Esophagus (tissue), 2 donors: ENCODE data around the gene HOXD3. TPM values are rescaled to one million over a fixed set of nuclear protein-coding genes. Genes with fewer than 3 reads are reported as not detected.

ENCODE experiments used
- H3K27ac ChIP-seq, 2 donors: one replicate each; pipeline ENCODE4 v1.5.1; 2013; ENCODE audit warnings: low read depth in 2 of 2, mild to moderate bottlenecking in 2 of 2, inconsistent platforms in 1 of 2, low read length in 1 of 2, moderate library complexity in 1 of 2
- H3K27me3 ChIP-seq, 2 donors: one replicate each; pipeline ENCODE4 v1.6.1; 2013; ENCODE audit warnings: low read length in 2 of 2, control low read depth in 1 of 2, mild to moderate bottlenecking in 1 of 2; ENCODE audit not compliant: insufficient read depth in 2 of 2, control insufficient read depth in 1 of 2
- H3K36me3 ChIP-seq, 2 donors: one replicate each; pipeline ENCODE4 v1.6.1; 2013; ENCODE audit warnings: low read length in 1 of 2; ENCODE audit not compliant: control insufficient read depth in 2 of 2, insufficient read depth in 2 of 2
- H3K4me1 ChIP-seq, 2 donors: one replicate each; pipeline ENCODE4 v1.6.1; 2013; ENCODE audit warnings: low read length in 1 of 2; ENCODE audit not compliant: control insufficient read depth in 2 of 2, insufficient read depth in 2 of 2
- H3K4me3 ChIP-seq, 2 donors: one replicate each; pipeline ENCODE4 v1.5.1; 2013; ENCODE audit warnings: low read length in 2 of 2, mild to moderate bottlenecking in 2 of 2, low read depth in 1 of 2, moderate library complexity in 1 of 2
- H3K9me3 ChIP-seq, 2 donors: one replicate each; pipeline ENCODE4 v1.6.1; 2013; ENCODE audit warnings: mild to moderate bottlenecking in 2 of 2, low read depth in 1 of 2, low read length in 1 of 2, moderate library complexity in 1 of 2; ENCODE audit not compliant: control insufficient read depth in 2 of 2, insufficient read depth in 1 of 2
- WGBS, 2 donors: extraction: QIAGEN DNeasy Blood & Tissue Kit; methylation state at CpG; one replicate each; pipeline ENCODE4 v1.1.7; 2013; 5-methylcytosine and 5-hydroxymethylcytosine counted together
- polyA plus RNA-seq, 2 donors: library from polyadenylated mRNA; stranded (reverse); fragments of 200-250 nt; gene quantifications; one replicate each; pipeline ENCODE4 v1.2.3, GENCODE V29; 2013
- donor health status: healthy with polysubstance abuse.
- donor health status: Bipolar disorder and iron deficiency.

Gene HOXD3
- polyA plus RNA-seq, 2 donors, result 0.35 to 0.77 TPM

GRCh38 chr2:176202491-176202890 lies 45.4 kb downstream of the HOXD3 start:
- H3K27me3 ChIP-seq, result no peaks in the 10 kb centered on the region
- no peak overlapping the region for H3K27ac ChIP-seq
- H3K9me3 ChIP-seq, result peaks cover 0 to 8% of the 10 kb centered on the region in 2 donors
- H3K36me3 ChIP-seq, result no peaks in the 10 kb centered on the region
- no peak overlapping the region for H3K4me3 ChIP-seq
- WGBS, 2 donors, result 76 to 80% methylated on average over 7 of the region's 7 CpGs
- H3K4me1 ChIP-seq, result no peaks in the 10 kb centered on the region

- Histone ChIP-seq H3K9me3 (peaks cover 0 to 8% of the 10 kb centered on the region in 2 donors), H3K4me1 (no peaks in the 10 kb centered on the region), H3K36me3 (no peaks in the 10 kb centered on the region), H3K27me3 (no peaks in the 10 kb centered on the region), H3K27ac (no peak overlapping the region), H3K4me3 (no peak overlapping the region)
- 84 to 88% methylated on average over 1 of the region's 1 CpG for WGBS, 2 donors
Observed at GRCh38 chr2:176205126-176205525, 48.0 kb downstream of the HOXD3 start.

GRCh38 chr2:176206136-176206535 lies 49.0 kb downstream of the HOXD3 start:
- no peaks in the 10 kb centered on the region for H3K27me3 ChIP-seq
- H3K9me3 ChIP-seq, result peaks cover 0 to 5% of the 10 kb centered on the region in 2 donors
- no peak overlapping the region for H3K27ac ChIP-seq
- no peaks in the 10 kb centered on the region for H3K36me3 ChIP-seq
- 93 to 94% methylated on average over 2 of the region's 2 CpGs for WGBS, 2 donors
- H3K4me3 ChIP-seq, result no peak overlapping the region
- H3K4me1 ChIP-seq, result no peaks in the 10 kb centered on the region

- Histone ChIP-seq H3K4me1 (no peaks in the 10 kb centered on the region), H3K27ac (no peak overlapping the region), H3K4me3 (no peak overlapping the region), H3K27me3 (no peaks in the 10 kb centered on the region), H3K36me3 (no peaks in the 10 kb centered on the region), H3K9me3 (peaks cover 0 to 4% of the 10 kb centered on the region in 2 donors)
- 46 to 56% methylated on average over 2 of the region's 2 CpGs for WGBS, 2 donors
Observed at GRCh38 chr2:176206682-176207081, 49.6 kb downstream of the HOXD3 start.

GRCh38 chr2:176211110-176211509 lies 54.0 kb downstream of the HOXD3 start:
- Histone ChIP-seq H3K27me3 (no peaks in the 10 kb centered on the region), H3K9me3 (no peaks in the 10 kb centered on the region), H3K27ac (no peak overlapping the region), H3K4me3 (no peak overlapping the region), H3K36me3 (no peaks in the 10 kb centered on the region), H3K4me1 (no peaks in the 10 kb centered on the region)
- WGBS, 2 donors, result 54 to 74% methylated on average over 1 of the region's 1 CpG

DNA sequence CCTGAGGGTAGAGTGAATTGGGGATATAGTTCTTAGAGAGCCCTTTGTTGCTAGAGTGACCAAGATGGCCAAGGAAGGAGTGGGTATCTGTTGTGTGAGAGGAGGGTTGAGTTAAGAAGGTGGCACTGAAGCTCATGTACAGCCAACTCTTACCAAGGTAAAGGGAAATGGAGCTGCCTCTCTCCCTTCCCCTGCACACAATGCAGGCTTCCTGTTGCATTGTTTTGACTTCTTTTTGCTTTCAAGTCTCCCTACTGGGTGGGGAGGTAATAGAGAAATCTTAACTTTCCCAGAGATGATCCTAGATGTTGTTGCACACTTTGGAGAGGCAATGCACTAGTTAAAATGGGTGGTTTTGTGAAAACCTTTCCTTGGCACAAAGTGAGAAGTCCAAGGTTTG lies 55.2 kb downstream of the HOXD3 start:
- no peaks in the 10 kb centered on the region for H3K27me3 ChIP-seq
- H3K27ac ChIP-seq, result no peak overlapping the region
- H3K36me3 ChIP-seq, result no peaks in the 10 kb centered on the region
- no peak overlapping the region for H3K4me3 ChIP-seq
- no peaks in the 10 kb centered on the region for H3K9me3 ChIP-seq
- H3K4me1 ChIP-seq, result no peaks in the 10 kb centered on the region

DNA sequence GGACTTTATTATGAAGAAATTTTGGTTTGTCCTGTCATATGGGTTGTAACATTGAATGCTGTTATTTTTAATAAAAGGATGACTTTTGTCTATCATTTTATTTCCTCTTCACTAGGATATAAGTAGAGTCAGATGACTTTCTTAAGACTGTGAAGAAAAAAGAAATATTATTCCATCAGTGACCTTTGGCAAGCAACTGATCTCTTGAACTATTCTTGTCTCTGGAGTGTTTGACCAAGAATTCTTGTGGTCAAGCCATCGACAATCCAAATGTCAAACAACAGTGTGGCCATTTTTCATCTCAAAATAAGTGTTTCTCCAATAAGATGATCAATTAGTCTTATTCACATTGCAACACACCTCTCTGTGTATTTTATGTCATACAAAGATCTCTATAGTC lies 56.3 kb downstream of the HOXD3 start:
- WGBS, 2 donors, result 43 to 45% methylated on average over 1 of the region's 1 CpG
- H3K27ac ChIP-seq, result no peak overlapping the region
- no peaks in the 10 kb centered on the region for H3K9me3 ChIP-seq
- no peaks in the 10 kb centered on the region for H3K4me1 ChIP-seq
- H3K4me3 ChIP-seq, result no peak overlapping the region
- no peaks in the 10 kb centered on the region for H3K27me3 ChIP-seq
- H3K36me3 ChIP-seq, result no peaks in the 10 kb centered on the region

Other genes starting within 250 kb of the HOXD3 start
- 1 to 10 TPM; 5.9 to 6.0 TPM for gene LNPK, start 155.0 kb upstream of the HOXD3 start, polyA plus RNA-seq
- not detected for gene EVX2, start 73.3 kb upstream of the HOXD3 start, polyA plus RNA-seq
- gene HOXD13, start 64.6 kb upstream of the HOXD3 start, polyA plus RNA-seq, result not detected
- gene HOXD12, start 57.5 kb upstream of the HOXD3 start, polyA plus RNA-seq, result not detected
- gene HOXD11, start 50.0 kb upstream of the HOXD3 start, polyA plus RNA-seq, result under 1 TPM in 1 of 2 donors, not detected in 1; 0.08 TPM
- gene HOXD10, start 40.5 kb upstream of the HOXD3 start, polyA plus RNA-seq, result under 1 TPM; 0.18 to 0.31 TPM
- gene HOXD9, start 34.6 kb upstream of the HOXD3 start, polyA plus RNA-seq, result 1 to 10 TPM in 1 of 2 donors, under 1 TPM in 1; 0.99 to 2.4 TPM
- gene HOXD8, start 27.6 kb upstream of the HOXD3 start, polyA plus RNA-seq, result 1 to 10 TPM; 1.0 to 1.3 TPM
- 1 to 10 TPM in 1 of 2 donors, under 1 TPM in 1; 0.61 to 1.0 TPM for gene HOXD4, start 5.8 kb upstream of the HOXD3 start, polyA plus RNA-seq
- under 1 TPM; 0.21 to 0.43 TPM for gene HOXD1, start 31.4 kb downstream of the HOXD3 start, polyA plus RNA-seq
- gene MTX2, start 112.1 kb downstream of the HOXD3 start, polyA plus RNA-seq, result 10 to 100 TPM; 43.1 to 45.4 TPM